Measurements from ENCODE around the gene CDK19. TPM values are rescaled to one million over a fixed set of nuclear protein-coding genes. Genes with fewer than 3 reads are reported as not detected.

CDK19 gene
- total and polyA plus RNA-seq, 2 of the 13 experiments (the other 11 are each of a cell fraction or from before 2014, with no cell fraction given), result 13.4 to 27.0 TPM

DNA sequence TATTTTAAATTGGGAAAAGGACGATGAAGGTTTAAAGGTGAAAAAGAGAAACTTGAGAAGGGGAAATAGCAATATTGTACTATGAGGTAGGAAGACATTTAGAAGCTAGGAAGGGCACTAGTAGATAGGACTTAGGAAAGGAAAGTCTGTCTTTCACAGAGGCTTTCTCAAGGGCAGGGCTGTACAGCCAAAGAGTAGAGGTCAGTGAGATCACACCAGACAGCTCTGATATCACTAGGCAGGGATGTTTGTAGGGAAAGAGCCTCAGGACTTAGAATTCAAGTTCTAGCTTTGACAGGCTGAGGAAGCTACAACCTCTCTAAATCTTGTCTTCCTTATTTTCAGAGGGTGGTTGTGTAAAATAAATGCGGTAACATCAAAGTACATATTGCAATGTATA, 178.5 kb downstream of the CDK19 start:
- H3K4me3 ChIP-seq (replicated peaks in 1 of 3; ENCODE audit: insufficient read depth in 1 of 3, low read depth in 2 of 3, low read length in 3 of 3), result no peak overlapping the region
- H4K20me1 ChIP-seq (ENCODE audit: insufficient read depth, low read length), result no peaks in the 10 kb centered on the region
- ATAC-seq, result no peak
- POLR2A ChIA-PET, result no interaction called here
- no peaks in the 10 kb centered on the region for H3K79me2 ChIP-seq (ENCODE audit: insufficient read depth, low read length)
- H3K27ac ChIP-seq (ENCODE audit: extremely low read length, insufficient read depth, low read length), result no peak overlapping the region
- peaks cover 3 to 13% of the 10 kb centered on the region in 2 experiments; a peak in 2 of 5 replicates for H3K36me3 ChIP-seq (replicated peaks in 1 of 2; ENCODE audit: control insufficient read depth in 1 of 2, insufficient read depth in 2 of 2, low read length in 2 of 2)
- BruUV-seq (replicated peaks), result no TSS peak
- no peak for DNase-seq (ENCODE audit: low spot score)
- H3K4me2 ChIP-seq (ENCODE audit: low read depth, low read length), result no peak overlapping the region
- 97% methylated on average over 2 of the region's 2 CpGs for WGBS (ENCODE audit: low lambda C conversion rate)
- TF ChIP-seq XBP1 (CRISPR knock-in tag; IDR thresholded peaks at IDR 0.05) (no peak), ZNF788 (CRISPR knock-in tag; IDR thresholded peaks at IDR 0.05; ENCODE audit: borderline replicate concordance) (no peak), RFX1 (IDR thresholded peaks at IDR 0.05) (no peak), ATAD3A (CRISPR knock-in tag; IDR thresholded peaks at IDR 0.05) (no peak), FOXC1 (CRISPR knock-in tag; IDR thresholded peaks at IDR 0.05; ENCODE audit: borderline replicate concordance) (no peak), IRF2 (CRISPR knock-in tag; IDR thresholded peaks at IDR 0.05) (no peak), ZNF766 (CRISPR knock-in tag; IDR thresholded peaks at IDR 0.05; ENCODE audit: borderline replicate concordance) (no peak), U2AF2 (IDR thresholded peaks at IDR 0.05; ENCODE audit: low read depth, low read length) (no peak), NFYC (CRISPR knock-in tag; IDR thresholded peaks at IDR 0.05) (no peak), KLF11 (CRISPR knock-in tag; IDR thresholded peaks at IDR 0.05) (no peak), ZNF572 (CRISPR knock-in tag; IDR thresholded peaks at IDR 0.05) (no peak), NCOR1 (IDR thresholded peaks at IDR 0.05; ENCODE audit: borderline replicate concordance, low read length) (no peak), ZNF10 (CRISPR knock-in tag; IDR thresholded peaks at IDR 0.05; ENCODE audit: borderline replicate concordance, low read depth) (no peak), MLLT10 (CRISPR knock-in tag; IDR thresholded peaks at IDR 0.05) (no peak)
- TF ChIP-seq, protein P1, sequence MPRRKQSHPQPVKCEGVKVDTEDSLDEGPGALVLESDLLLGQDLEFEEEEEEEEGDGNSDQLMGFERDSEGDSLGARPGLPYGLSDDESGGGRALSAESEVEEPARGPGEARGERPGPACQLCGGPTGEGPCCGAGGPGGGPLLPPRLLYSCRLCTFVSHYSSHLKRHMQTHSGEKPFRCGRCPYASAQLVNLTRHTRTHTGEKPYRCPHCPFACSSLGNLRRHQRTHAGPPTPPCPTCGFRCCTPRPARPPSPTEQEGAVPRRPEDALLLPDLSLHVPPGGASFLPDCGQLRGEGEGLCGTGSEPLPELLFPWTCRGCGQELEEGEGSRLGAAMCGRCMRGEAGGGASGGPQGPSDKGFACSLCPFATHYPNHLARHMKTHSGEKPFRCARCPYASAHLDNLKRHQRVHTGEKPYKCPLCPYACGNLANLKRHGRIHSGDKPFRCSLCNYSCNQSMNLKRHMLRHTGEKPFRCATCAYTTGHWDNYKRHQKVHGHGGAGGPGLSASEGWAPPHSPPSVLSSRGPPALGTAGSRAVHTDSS (CRISPR knock-in tag; conservative IDR thresholded peaks at IDR 0.05), result no peak
- TF ChIP-seq, protein P2, sequence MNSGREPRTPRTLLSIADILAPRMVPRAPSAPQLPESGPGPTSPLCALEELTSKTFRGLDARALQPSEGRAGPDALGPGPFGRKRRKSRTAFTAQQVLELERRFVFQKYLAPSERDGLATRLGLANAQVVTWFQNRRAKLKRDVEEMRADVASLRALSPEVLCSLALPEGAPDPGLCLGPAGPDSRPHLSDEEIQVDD (CRISPR knock-in tag; IDR thresholded peaks at IDR 0.05; ENCODE audit: borderline replicate concordance), result no peak
- TF ChIP-seq, protein P3, sequence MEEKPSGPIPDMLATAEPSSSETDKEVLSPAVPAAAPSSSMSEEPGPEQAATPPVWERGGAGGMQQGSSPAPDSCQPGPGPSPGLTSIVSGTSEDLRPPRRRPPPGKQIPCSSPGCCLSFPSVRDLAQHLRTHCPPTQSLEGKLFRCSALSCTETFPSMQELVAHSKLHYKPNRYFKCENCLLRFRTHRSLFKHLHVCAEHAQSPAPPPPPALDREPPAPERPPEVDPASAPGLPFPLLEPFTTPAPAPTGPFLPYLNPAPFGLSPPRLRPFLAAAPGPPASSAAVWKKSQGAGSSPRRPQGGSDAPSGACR (CRISPR knock-in tag; IDR thresholded peaks at IDR 0.05), result no peak
- no peaks in the 10 kb centered on the region for H3K27me3 ChIP-seq (ENCODE audit: control insufficient read depth in 1 of 2, insufficient read depth in 2 of 2, low read length in 2 of 2)
- H3K9ac ChIP-seq (ENCODE audit: insufficient read depth, low read depth, low read length), result no peak overlapping the region
- FAIRE-seq, result no peak
- H2AFZ ChIP-seq (ENCODE audit: low read length), result no peak overlapping the region
- intact Hi-C loops (cut with micrococcal nuclease; ENCODE audit: unreplicated experiment), result no loop called here
- H3K9me3 ChIP-seq (ENCODE audit: low read length), result no peaks in the 10 kb centered on the region
- CTCF ChIA-PET (ENCODE audit: low intra/inter-chr PET ratio, low total read pairs), result no interaction called here
- H3K4me1 ChIP-seq (ENCODE audit: insufficient read depth, low read length), result no peaks in the 10 kb centered on the region
- in situ Hi-C loops (cut with HindIII; ENCODE audit: extremely low pct_ligation_motif_present, low pct_unique_long_range_greater_than_20kb), result no loop called here

All from HepG2 (cell line).